ENCODE measurements around the gene SLAMF8.

SLAMF8 gene

DNA sequence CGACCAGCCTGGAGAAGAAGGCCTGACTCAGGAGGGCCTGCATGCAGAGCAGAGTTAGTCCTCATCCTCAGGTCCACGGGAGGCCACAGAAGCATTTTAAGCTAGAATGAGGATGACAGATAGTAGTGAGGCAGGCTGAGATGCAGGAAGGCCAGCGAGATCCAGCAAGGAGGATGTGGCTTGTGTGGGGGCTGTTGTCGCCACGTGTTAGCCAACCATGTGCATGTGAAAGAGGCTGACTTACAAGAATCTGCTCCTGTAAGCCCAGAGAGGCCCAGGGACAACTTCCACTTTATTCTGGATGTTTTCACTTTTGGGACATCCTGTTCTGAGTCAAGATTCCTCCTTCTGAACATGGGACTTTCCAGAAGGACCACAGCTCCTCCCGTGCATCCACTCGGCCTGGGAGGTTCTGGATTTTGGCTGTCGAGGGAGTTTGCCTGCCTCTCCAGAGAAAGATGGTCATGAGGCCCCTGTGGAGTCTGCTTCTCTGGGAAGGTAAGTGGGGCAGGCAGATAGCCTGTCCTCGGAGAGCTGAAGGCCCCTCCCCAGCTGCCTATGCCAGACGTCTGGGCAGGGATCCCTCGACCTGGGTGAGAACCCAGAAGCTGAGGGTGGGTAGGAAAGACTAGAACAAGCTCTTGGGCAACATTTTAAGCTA, at the start of gene SLAMF8:
Gene SLAMF8, plus strand, starts transcription at position 433 of the 661 bp plus-strand sequence. Its CDS starts 26 bp downstream, at position 459.
- no peak for DNase-seq

GRCh38 chr1:159778266-159778665, 48.4 kb upstream of the SLAMF8 start:
- DNase-seq: no peak

DNA sequence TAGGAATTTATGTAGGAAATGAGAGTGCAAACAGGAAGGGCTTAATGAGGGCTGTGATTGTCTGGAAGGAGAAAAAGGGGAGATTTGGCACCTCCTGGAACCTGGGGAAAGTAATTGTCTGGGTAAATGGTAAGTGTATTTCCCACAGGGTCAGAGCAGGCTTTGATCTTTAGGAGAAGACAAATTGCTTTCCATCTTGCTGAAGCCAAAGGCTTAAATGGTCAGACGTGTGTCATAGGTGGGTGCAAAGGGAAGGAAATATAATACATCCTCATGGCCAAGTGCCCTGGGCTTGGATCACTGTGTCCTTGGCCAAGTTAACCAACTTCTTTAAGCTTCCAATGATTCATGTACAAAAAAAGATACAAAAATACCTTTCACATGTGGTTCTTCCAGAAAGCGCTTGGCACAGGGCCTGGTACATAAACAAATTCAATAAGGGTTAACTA, 47.2 kb upstream of the SLAMF8 start:
- DNase-seq: no peak

DNA sequence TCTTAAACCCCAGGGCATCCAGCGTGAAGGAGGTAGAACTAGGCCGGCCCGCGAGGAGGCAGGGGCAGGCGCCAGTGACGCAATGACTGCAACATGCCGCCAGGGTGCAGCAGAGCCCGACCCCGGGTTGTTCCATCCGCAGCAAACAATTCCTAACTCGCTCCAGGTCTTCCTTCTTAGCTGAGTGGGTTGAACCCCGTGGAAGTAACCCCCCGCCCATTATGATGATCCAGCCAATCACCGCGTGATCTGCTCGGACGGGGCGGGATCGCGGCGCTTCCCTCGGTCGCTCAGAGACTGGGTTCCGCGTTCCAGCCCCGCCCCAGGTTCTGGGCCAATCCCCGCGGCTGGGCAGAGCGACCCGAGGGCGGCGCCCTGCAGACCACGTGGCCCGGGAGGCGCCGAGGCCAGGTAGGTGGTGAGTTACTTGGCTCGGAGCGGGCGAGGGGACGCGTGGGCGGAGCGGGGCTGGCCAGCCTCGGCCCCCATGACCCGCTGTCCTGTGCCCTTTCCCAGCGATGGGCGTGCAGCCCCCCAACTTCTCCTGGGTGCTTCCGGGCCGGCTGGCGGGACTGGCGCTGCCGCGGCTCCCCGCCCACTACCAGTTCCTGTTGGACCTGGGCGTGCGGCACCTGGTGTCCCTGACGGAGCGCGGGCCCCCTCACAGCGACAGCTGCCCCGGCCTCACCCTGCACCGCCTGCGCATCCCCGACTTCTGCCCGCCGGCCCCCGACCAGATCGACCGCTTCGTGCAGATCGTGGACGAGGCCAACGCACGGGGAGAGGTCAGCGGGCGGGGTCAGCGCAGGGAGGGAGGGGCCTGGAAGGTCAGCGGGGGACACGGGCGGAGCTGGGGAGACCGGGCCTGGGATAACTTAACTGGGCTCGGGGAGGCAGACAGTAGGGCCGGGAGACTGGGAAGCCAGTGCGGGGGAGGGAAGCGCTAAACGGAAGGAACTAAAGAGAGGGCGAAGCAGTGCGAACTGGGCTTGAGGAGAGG, 45.8 kb upstream of the SLAMF8 start, which contains the start of gene DUSP23:
Gene DUSP23, plus strand, starts transcription at position 380 of the 1,000 bp plus-strand sequence. Its CDS starts 139 bp downstream, at position 519.
- DNase-seq: peak; percentile 89

GRCh38 chr1:159781992-159782391, 44.7 kb upstream of the SLAMF8 start:
- DNase-seq: no peak

- no peak for DNase-seq
Measured at GRCh38 chr1:159783724-159784123, 42.9 kb upstream of the SLAMF8 start.

DNA sequence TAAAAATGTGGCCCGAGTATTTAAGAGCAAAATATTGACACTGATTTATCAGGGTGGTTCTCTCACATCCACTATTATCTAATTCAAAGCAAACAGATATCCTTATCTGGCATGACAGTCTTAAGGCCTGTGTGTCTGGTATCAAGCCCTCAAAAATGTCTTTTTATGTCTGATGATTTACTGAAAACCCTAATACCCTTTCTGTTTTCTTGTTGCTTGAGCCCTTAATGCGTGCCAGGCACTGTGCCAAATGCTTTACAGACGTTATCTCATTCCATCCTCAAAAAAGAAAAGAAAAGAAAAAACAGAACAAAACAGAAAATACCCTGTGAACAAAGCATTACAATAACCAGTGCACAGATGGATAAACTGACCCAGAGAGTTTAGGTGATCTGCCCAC, 40.2 kb upstream of the SLAMF8 start:
- no peak for DNase-seq

DNA sequence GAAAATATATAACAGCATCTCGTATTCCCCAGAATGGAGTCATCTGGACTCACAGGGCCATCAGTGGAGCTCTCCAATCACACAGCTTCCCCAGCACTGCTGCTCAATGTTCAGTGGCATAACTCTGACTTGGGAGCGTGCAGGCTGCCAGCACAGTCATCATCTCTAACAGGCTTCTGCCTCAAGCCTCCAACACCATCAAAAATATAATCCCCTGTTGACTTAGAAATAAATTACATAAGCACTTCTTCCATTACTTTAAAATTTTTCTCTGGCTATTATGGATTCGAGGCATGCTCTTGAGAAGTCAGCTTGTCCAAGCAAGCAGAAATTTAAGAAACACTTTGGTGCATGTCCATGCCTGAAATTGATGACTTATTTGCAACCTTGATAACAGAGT, 39.7 kb upstream of the SLAMF8 start:
- no peak for DNase-seq

DNA sequence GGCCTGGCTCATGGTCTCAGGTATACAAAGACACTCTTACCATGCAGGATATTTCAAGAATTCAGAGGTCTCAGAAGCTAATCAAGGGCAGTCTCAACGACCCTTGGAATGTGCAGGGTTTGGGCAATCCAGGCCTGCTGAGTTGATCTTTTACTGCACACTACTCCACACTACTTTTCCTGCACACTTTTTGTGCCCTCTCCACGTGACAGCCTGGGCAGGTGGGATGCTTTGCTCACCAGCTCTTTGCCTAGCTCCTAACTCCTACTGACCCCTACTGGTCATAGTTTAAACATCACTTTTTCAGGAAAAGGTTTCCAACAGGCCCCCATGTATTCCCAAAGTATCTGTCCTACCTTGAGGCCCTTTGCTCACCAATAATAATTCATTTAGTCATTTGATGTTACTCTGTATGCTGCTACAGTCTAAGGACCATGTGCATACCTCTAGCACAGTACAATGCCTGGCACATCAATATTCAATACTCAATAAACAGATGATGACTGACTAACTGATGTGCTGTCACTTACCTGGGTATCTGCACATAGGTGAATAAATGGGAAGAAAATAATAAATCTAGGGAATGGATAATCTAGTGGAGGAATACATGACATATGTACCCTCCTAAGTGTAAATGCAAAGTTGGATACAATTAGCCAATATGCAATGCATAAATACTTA, 36.3 kb upstream of the SLAMF8 start:
- no peak for DNase-seq

DNA sequence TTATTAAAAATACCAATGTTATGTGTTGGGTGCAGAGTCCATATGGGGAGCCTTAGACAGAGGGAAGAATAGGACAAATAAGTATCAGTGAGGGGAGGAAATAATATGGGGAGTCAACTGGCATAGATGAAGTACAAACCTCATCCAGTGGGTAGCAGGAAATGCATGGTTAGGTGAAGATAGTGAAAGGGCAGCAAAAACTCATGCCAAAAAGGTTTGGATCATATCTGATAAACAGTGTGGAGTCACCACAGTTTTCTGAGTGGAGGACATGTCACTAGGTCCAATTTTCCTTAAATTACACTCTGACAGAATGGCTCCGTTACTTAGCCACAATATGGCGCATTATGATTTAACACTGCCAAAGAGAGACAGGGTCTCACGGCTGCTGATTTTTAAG, 35.6 kb upstream of the SLAMF8 start:
- no peak for DNase-seq

DNA sequence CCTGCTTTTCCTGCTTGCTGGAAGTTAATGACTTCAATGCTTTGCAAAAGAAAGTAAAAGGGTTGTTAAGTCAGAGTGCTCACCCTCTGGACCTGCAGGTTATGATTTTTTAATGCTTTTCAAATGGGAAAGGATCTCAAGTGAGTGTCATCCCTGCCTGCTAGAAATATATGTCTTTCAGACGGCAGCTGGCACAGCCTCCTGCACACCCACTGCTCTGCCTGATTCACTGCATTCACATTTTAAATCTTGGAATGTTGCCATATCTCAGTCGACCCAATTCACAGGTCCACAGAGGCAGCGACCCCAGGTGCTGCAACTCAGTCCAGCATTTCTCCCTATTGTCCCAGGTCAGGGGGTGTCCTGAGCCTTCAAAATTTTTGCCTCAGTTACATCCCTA, 35.2 kb upstream of the SLAMF8 start:
- DNase-seq: no peak

DNA sequence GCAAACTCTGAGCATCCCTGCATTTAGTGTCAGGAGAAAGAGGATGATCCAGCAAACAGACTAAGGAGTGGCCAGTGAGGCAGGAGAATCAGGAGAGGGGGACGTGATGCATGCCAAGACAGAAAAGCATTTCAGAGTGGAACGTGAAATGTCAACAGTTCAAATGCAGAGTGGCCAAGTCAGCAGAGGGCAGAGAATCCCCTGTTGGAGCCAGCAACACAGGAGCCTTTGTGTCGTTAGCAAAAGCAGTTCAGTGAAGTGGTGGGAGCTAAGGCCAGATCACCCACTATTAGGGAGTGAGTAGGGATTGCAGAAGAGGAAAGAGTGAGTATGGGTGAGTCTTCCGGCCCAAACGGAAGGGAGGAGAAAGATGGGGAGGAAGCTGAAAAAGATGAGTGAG, 31.1 kb upstream of the SLAMF8 start:
- DNase-seq: no peak

- DNase-seq: peak; percentile 57
Measured at GRCh38 chr1:159798893-159799292, 27.8 kb upstream of the SLAMF8 start.

DNA sequence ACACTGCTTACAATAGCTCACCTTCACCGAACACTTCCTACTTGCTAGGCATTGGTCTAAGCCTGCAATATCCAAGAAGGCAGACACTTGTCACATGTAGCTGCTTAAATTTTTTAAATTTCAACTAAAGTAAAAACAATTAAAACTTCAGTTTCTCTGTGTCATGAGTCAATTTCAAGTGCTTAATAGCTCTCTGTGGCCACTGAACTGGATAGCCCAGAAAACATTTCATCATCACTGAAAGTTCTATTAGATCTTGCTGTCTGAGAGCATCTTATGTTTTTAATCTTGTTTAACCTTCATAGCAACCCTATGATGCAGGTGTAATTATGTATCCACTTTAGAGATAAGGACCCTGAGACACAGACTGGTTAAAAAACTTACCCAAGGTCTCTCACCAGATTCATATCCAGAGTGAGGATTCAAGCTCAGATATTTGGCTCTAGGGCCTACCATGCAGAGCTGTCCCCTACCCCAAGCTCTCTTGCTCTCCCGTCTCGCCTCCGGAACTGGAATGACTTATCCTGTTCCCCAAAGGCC, 27.2 kb upstream of the SLAMF8 start:
- no peak for DNase-seq

DNA sequence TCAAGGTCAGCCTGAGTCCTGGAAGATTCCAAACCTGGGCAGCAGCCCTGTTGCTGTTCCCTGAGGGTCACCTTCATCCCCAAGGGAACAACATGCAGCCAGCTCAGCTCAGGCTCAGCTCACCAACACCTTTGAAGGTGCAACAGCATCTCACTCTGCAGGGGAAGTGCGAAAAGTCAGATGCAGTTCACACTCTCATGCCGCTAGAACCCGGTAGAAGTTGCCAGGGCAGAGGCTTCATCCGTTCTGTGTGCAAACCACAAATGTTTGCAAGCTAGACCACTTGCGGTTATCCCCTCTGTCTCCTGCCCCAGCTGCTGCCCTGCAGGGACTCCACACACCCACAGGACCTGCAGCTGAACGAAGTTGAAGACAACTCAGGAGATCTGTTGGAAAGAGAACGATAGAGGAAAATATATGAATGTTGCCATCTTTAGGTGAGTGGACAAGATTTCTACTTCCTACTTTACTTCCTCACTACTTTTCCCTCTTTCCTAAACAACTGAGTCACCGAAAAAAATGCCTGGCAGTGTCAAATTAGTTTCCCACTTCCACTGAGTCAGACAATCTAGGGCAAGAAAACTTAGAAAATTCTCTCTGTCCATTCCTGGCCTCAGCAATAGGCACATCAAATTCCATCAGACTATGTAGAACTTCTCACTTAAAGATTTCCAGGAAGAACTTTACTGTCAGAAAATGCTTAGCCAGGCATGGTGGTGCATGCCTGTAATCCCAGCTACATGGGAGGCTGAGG, 26.3 kb upstream of the SLAMF8 start:
- no peak for DNase-seq

- DNase-seq: no peak
Measured at GRCh38 chr1:159802111-159802510, 24.6 kb upstream of the SLAMF8 start, which contains the start of gene FCRL6. Gene FCRL6, plus strand, starts transcription at chr1:159802360. Its CDS starts 65 bp downstream, at chr1:159802425.

GRCh38 chr1:159803956-159804689, 22.6 kb upstream of the SLAMF8 start:
- DNase-seq: no peak

GRCh38 chr1:159804924-159805323, 21.7 kb upstream of the SLAMF8 start:
- DNase-seq: no peak

GRCh38 chr1:159815926-159816325, 10.7 kb upstream of the SLAMF8 start:
- DNase-seq: no peak

DNA sequence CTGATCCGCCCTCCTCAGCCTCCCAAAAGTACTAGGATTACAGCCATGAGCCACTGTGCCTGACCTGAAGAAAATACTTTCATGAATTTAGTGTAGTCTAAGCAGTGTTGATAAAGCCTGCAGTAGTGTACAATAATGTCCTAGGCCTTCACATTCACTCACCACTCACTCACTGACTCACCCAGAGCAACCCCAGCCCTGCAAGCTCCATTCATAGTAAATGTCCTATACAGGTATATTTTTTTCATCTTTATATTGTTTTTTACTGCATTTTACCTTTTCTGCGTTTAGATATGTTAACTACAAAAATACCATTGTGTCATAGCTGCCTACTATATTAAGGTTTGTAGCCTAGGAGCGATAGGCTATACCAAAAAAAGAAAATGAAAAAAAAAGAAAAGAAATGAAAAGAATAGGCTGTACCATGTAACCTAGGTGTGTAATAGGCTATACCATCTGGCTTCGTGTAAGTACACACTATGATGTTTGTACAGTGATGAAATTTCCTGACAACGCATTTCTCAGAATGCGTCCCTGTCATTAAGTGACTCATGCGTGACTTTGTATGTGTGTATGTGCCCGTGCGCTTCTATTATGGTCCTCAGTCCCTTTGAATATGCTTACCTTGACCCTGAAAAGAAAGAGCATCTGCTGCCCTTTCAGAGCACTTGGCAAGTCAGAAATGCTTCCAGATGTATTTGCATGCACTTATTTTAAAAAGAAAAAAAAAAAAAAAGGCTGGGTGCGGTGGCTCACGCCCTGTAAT, 9.2 kb upstream of the SLAMF8 start:
- peak; percentile 90 for DNase-seq

Data from NCI-H2029 treated with DMSO at 0.1 percent for 48 hours (cell line).